Heart right ventricle (tissue), 16 donors: ENCODE data around the gene TCF7L2. TPM values are rescaled to one million over a fixed set of nuclear protein-coding genes. Genes with fewer than 3 reads are reported as not detected.

ENCODE experiments used
- ATAC-seq, 8 donors: fragments of 200-7000 bp; cut with Tn5 transposase; one replicate each; pipeline ENCODE4 v1.9.1; 2020; ENCODE audit warnings: mild to moderate bottlenecking in 8 of 8, moderate library complexity in 8 of 8, moderate number of reproducible peaks in 1 of 8
- DNase-seq, 2 donors: peaks; one replicate each; pipeline ENCODE4 v3.0.0-alpha.2; 2020
- H3K27ac ChIP-seq, 10 donors: fragments of 200-600 bp; sonication (generic) in 2 of 10; one replicate each; pipeline versions ENCODE4 v1.5.0 to v1.8.0; 2020 to 2022; ENCODE audit warnings: mild to moderate bottlenecking in 3 of 10
- H3K27me3 ChIP-seq, 7 donors: fragments of 200-600 bp; one replicate each; pipeline ENCODE4 v1.8.0; 2021 to 2022; ENCODE audit warnings: mild to moderate bottlenecking in 2 of 7
- H3K36me3 ChIP-seq, 9 donors: fragments of 200-600 bp; sonication (generic) in 1 of 9; one replicate each; pipeline versions ENCODE4 v1.5.0 to v1.8.0; 2020 to 2022; ENCODE audit warnings: mild to moderate bottlenecking in 2 of 9
- H3K4me1 ChIP-seq, 9 donors: fragments of 200-600 bp; sonication (generic) in 1 of 9; one replicate each; pipeline versions ENCODE4 v1.5.0 to v1.8.0; 2020 to 2022; ENCODE audit warnings: mild to moderate bottlenecking in 4 of 9
- H3K4me3 ChIP-seq, 10 donors: fragments of 200-600 bp; sonication (generic) in 2 of 10; one replicate each; pipeline versions ENCODE4 v1.5.0 to v1.8.0; 2020 to 2022; ENCODE audit warnings: mild to moderate bottlenecking in 7 of 10, moderate library complexity in 2 of 10
- H3K9me3 ChIP-seq, 11 donors: fragments of 200-600 bp in 10 of 11; sonication (generic) in 2 of 11; one replicate each; pipeline versions ENCODE4 v1.5.0 to v1.8.0; 2013 to 2022; ENCODE audit warnings: mild to moderate bottlenecking in 2 of 11, control low read depth in 1 of 11, moderate library complexity in 1 of 11
- WGBS, 2 donors: extraction: QIAGEN DNeasy Blood & Tissue Kit; methylation state at CpG; one replicate each; pipeline ENCODE4 v1.1.7; 2013; ENCODE audit warnings: inconsistent platforms in 1 of 2; 5-methylcytosine and 5-hydroxymethylcytosine counted together
- intact Hi-C, 10 donors: fragments of 100-400 bp; cut with DNase I; formaldehyde crosslinking; loops; one replicate each; pipeline versions ENCODE4 v1.11.1 to v1.14.2; 2022
- polyA plus RNA-seq, 2 donors: library from polyadenylated mRNA; stranded (reverse); fragments of 200-250 nt; gene quantifications; one replicate each; pipeline ENCODE4 v1.2.3, GENCODE V29; 2013
- total RNA-seq, 10 donors: library from RNA; stranded (reverse); fragmentation: NEBNext Ultra II Directional in 3 of 10; extraction: Animal tissue kit (Norgen Biotek cat#: 25700) in 3 of 10; gene quantifications; one replicate each; pipeline versions ENCODE4 v1.2.1 to v1.2.4, GENCODE V29; 2021 to 2023
- TF ChIP-seq, protein P1 (sequence below), 9 donors: fragments of 200-600 bp; sonication (generic) in 2 of 9; IDR thresholded peaks; one replicate each; pipeline versions ENCODE4 v1.5.0 to v1.8.0; 2021 to 2022; ENCODE audit warnings: antibody characterized with exemption in 9 of 9, mild to moderate bottlenecking in 5 of 9, moderate library complexity in 1 of 9
- donor health status: Arrhythmogenic right ventricular cardiomyopathy.
- donor health status: ischemic (EF 13 %, LVEDD 7.1; RV severe dilation, severe dysfunction).
- donor health status: healthy with polysubstance abuse.
- donor health status: DM: no; HTN: yes; CAD: no.
- donor health status: DM: no; HTN: no; CAD: no.
- donor health status: ischemic (EF 25% LVEDD 6.9; RV normal size, moderate dysfunction).
- donor health status: ischemic (EF 25% LVEDD 5.7; RV mildly dilated, moderate dysfunction).
- donor health status: healthy.
- donor health status: DM: yes; HTN: yes; CAD: no.
- donor health status: Ischemic cardiomyopathy.
- donor health status: ischemic (EF 35%, LVEDD 5.7; RV mildly dilated, moderate dysfunction).
- donor health status: nonischemic (EF 11% LVEDD 7.7; RV severe dilation, severe dysfunction).
- donor health status: DM: yes; HTN: yes; CAD: no.
- donor health status: PGD.
- donor health status: ischemic (EF 29% LVEDD 5.4; RV normal size, mild dysfunction).
- donor health status: nonischemic (EF 23%, LVEDD 6.1; RV moderate dilation, normal function).

Gene TCF7L2
- total and polyA plus RNA-seq, 12 donors: 3.6 to 15.8 (median 11.8) TPM

DNA sequence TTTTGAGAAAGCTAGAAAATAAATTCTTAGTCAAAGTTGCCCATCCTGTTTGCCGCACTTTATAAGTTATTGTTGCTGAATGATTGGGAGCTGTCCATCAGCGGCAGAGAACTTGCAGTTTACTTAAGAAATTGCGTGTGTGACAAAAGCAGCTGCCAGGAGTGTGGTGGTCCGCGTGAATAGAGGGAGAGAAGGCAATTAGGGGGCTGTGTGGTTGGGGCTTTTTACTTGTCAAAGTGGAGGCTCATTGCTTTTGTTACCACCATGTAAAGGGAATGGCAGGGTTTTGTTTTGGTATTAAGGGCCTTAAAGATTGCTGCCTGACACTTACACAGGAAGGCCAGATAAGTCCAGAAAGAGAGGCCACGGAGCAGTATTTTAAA is 177.8 kb downstream of the TCF7L2 start:
- no peaks in the 10 kb centered on the region for H3K9me3 ChIP-seq
- H3K4me1 ChIP-seq: peaks cover 0 to 40% (median 4%) of the 10 kb centered on the region in 9 donors
- intact Hi-C loops: loop anchor here (2.0 to 10.0 kb wide), 16 partner anchors 41 to 563 kb away; partner anchors contain the start of gene TCF7L2 (in 5 of the 10)
- peak overlapping the region in 4 of 10 donors; percentile 36 to 47 (median 39) for H3K4me3 ChIP-seq
- no peak for DNase-seq
- TF ChIP-seq, protein P1, sequence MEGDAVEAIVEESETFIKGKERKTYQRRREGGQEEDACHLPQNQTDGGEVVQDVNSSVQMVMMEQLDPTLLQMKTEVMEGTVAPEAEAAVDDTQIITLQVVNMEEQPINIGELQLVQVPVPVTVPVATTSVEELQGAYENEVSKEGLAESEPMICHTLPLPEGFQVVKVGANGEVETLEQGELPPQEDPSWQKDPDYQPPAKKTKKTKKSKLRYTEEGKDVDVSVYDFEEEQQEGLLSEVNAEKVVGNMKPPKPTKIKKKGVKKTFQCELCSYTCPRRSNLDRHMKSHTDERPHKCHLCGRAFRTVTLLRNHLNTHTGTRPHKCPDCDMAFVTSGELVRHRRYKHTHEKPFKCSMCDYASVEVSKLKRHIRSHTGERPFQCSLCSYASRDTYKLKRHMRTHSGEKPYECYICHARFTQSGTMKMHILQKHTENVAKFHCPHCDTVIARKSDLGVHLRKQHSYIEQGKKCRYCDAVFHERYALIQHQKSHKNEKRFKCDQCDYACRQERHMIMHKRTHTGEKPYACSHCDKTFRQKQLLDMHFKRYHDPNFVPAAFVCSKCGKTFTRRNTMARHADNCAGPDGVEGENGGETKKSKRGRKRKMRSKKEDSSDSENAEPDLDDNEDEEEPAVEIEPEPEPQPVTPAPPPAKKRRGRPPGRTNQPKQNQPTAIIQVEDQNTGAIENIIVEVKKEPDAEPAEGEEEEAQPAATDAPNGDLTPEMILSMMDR (IDR thresholded peaks at IDR 0.05): no peak
- peak overlapping the region in 8 of 10 donors; percentile 14 to 69 (median 48) for H3K27ac ChIP-seq
- ATAC-seq: no peak
- H3K27me3 ChIP-seq: peaks cover 0 to 18% (median 0%) of the 10 kb centered on the region in 7 donors
- WGBS, 2 donors: 79 to 80% methylated on average over 6 of the region's 6 CpGs
- no peaks in the 10 kb centered on the region for H3K36me3 ChIP-seq

DNA sequence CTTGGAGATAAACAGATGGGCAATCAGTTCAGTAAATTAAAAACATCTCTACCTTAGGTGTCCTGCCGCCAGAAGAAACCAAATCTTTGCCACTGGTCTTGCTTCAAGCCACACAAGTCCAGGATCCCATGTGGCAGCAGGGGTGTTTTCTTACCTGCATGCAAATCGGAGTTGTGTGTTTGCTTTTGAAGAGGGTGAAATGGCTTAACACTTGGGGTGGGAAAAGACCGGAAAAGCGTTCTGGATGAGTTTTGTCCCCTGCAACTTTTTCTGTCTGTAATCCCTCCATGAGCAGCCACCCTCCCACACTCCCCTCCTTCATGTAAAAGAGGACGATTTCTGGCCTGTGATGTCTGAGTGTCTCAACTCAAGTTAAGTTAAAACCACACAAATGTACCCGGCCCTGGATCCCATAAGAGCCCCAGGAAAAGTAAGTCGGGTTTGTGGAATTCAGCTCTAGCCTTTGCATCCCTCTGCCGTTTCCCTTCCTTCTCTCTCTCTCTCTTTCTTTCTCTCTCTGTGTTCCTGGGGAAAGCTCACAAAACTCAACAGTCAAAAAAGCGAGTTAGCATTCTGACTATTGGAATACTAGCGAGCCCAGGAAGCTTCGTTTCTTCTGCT is 178.5 kb downstream of the TCF7L2 start:
- no peaks in the 10 kb centered on the region for H3K36me3 ChIP-seq
- H3K27me3 ChIP-seq: peaks cover 0 to 15% (median 0%) of the 10 kb centered on the region in 7 donors
- ATAC-seq (peak in 1 of 8 donors; percentile 10), DNase-seq (no peak)
- peaks cover 0 to 47% (median 10%) of the 10 kb centered on the region in 9 donors for H3K4me1 ChIP-seq
- H3K27ac ChIP-seq: peak overlapping the region in 8 of 10 donors; percentile 14 to 69 (median 48)
- peak overlapping the region in 4 of 10 donors; percentile 17 to 29 (median 23) for H3K4me3 ChIP-seq
- intact Hi-C loops: loop anchor here (2.0 to 10.0 kb wide), 15 partner anchors 41 to 564 kb away; partner anchors contain the start of gene TCF7L2 (in 5 of the 10)
- TF ChIP-seq, protein P1 (IDR thresholded peaks at IDR 0.05): no peak
- H3K9me3 ChIP-seq: no peaks in the 10 kb centered on the region
- 67% methylated on average over 11 of the region's 11 CpGs for WGBS, 2 donors

DNA sequence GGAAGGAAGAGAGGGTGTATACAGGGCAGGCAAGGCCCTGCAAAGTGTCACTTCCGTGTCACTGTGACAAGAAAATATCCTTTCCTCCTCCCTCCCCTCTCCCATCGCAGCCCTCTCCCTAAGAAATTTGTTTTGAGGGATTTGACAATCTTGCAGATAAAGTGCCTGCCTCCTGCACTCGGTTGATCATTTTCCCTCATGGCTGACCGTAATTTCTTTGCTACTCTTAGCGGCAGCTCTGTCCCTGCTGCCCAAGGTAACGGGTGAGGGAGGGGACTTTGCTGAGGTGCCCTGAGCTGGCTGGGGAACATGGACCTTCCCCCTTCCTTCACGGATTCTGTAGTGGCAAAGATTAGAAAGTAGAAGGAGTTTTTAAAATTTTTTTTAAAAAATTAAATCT is 179.1 kb downstream of the TCF7L2 start:
- TF ChIP-seq, protein P1 (IDR thresholded peaks at IDR 0.05): no peak
- H3K9me3 ChIP-seq: no peaks in the 10 kb centered on the region
- no peaks in the 10 kb centered on the region for H3K36me3 ChIP-seq
- WGBS, 2 donors: 56 to 68% methylated on average over 7 of the region's 7 CpGs
- intact Hi-C loops: loop anchor here (2.0 to 10.0 kb wide), 15 partner anchors 42 to 564 kb away; partner anchors contain the start of gene TCF7L2 (in 5 of the 10)
- peaks cover 0 to 53% (median 12%) of the 10 kb centered on the region in 9 donors for H3K4me1 ChIP-seq
- peak overlapping the region in 8 of 10 donors; percentile 14 to 69 (median 48) for H3K27ac ChIP-seq
- peaks cover 0 to 15% (median 0%) of the 10 kb centered on the region in 7 donors for H3K27me3 ChIP-seq
- ATAC-seq (peak in 3 of 8 donors; percentile 18 to 46 (median 24)), DNase-seq (no peak)
- H3K4me3 ChIP-seq: peak overlapping the region in 5 of 10 donors; percentile 10 to 29 (median 18)

DNA sequence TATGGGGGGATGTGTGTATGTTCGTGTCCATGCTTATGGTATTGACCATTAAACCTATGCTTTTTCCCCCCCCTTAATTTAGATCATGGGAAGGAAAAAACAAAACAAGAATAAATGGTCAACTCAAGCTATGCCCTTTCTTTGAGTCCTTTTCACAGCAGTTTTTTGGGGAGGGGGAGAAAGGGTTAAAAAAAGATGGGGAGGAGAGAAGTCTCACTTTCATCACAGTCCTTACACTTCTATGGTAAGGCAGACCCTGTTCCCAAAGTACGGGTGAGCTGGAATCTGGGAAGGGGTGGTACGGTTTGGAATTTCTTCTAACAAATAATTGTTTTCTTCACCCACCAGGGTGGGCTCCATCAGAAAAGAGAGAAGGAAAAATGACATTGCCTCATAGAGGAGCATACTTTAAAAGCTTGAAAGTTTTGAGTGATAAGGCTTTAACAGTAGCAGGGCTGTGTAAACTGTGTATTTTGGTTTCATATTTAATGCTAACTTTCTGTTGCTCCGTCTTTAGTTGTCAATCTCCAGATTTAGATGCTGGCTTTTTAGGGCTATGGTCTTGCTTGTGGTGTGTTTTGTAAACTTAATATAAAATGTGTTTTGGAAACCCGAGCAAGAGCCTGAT is 180.1 kb downstream of the TCF7L2 start:
- WGBS, 2 donors: 80 to 86% methylated on average over 5 of the region's 5 CpGs
- Histone ChIP-seq H3K27ac (peak overlapping the region in 5 of 10 donors; percentile 14 to 69 (median 42)), H3K36me3 (no peaks in the 10 kb centered on the region), H3K27me3 (peaks cover 0 to 15% (median 0%) of the 10 kb centered on the region in 7 donors), H3K9me3 (no peaks in the 10 kb centered on the region), H3K4me1 (peaks cover 0 to 57% (median 12%) of the 10 kb centered on the region in 9 donors), H3K4me3 (peak overlapping the region in 5 of 10 donors; percentile 3 to 29 (median 18))
- DNase-seq (no peak), ATAC-seq (no peak)
- intact Hi-C loops: loop anchor here in 4 of 10 donors (10.0 kb wide), 1 partner anchor 255 kb away; no protein-coding TSS in a partner anchor
- TF ChIP-seq, protein P1 (IDR thresholded peaks at IDR 0.05): no peak
